GM21526 (cell line): ENCODE data around the gene TCN2.

ENCODE experiments used
- ATAC-seq: cut with Tn5 transposase; IDR thresholded peaks from one replicate; pipeline ENCODE4 v1.9.1; 2021; ENCODE audit warnings: moderate library complexity; ENCODE audit not compliant: unreplicated experiment, low FRiP score

TCN2 gene

GRCh38 chr22:30640839-30641430 is 34.0 kb downstream of the TCN2 start:
- ATAC-seq = no peak

DNA sequence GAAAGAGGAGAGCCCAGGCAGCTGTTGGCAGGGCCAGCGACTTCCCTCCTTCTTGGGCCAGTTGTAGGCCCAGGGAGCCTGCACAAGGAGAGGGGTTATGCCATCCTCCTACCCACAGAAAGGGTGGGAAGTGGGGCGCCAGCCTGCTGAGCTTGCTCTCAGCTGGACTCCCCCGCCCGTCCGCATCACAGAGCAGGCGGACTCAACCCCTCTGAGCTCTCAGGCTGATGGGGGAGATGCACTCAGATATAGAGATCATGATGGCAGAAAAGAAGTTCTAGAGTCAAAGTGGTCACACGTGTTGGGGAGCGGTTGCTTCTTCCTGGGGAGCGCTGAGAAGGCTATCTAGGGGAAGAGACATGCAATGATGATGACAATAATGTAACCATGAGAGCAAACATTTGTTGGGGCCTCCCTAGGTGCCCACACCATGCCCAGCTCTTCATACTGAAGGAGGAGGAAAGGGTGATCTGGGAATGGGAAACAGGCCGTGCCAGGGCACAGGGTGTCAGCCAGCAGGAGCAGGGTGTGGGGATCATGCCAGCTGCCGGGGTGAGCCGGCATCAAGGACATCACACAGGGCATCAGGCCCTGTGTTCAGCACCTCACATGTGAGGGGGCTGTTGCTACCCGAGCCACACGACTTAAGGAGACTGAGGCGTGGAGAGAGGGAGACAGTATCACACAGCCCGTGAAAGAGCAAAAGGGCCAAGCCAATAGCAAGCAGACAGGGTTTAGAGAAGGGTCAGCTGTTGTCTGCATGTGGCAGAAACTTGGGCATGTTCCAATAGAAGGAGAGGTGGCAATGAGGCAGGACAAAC is 36.3 kb downstream of the TCN2 start:
- ATAC-seq = no peak

DNA sequence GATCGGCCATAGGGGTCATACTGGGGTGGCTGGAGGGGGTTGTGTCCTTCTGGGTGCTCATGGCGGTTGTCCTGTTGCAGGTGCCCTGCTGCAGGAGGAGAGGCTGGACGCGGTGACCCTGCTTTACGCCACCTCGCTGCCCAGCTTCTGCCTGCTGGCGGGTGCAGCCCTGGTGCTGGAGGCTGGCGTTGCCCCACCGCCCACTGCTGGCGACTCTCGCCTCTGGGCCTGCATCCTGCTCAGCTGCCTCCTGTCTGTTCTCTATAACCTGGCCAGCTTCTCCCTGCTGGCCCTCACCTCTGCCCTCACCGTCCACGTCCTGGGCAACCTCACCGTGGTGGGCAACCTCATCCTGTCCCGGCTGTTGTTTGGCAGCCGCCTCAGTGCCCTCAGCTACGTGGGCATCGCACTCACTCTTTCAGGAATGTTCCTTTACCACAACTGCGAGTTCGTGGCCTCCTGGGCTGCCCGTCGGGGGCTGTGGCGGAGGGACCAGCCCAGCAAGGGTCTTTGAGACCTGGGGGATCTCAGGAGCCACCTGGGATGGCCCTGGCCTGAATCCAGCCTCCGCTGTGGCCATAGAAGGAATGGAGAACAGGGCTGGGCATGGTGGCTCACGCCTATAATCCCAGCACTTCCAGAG is 39.7 kb downstream of the TCN2 start:
- no peak for ATAC-seq

DNA sequence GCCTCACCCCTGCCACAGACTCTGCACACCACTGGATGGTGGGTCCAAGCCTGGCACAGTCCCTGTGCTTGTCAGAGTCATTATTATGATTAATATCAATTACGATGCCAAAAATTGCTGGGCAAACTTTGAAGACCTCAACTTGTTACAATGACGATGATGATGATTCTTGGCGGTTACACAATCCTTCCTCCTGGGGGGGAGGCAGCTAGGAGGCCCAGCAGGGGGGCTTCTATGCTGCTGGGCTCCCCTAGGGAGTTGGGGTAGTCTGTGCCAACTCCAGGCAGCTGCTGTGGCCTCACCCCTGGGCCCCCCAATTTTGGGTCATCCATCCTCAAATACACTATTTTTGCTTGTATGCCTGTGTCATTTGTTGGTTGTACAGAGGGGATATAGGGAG is 40.6 kb downstream of the TCN2 start:
- no peak for ATAC-seq

DNA sequence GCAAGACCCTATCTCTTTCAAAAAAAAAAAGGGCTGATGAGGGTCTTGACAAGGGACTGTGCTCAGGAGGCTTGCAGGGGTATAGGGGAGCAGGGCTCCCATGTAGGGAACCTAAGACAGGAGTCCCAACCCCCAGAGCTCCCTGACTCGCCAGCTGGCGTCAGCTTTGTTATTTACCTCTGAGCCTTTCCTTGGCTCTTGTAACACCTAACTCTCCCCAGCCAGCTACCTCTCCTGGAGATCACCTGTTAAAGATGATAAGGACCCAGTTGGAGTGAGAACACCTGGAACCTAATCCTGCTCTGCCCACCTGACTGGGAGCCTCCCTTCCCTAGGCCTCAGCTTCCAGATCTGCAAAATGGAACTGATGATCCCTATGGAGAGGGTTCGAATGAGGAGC is 41.9 kb downstream of the TCN2 start:
- ATAC-seq = no peak

GRCh38 chr22:30649430-30650007 is 42.5 kb downstream of the TCN2 start:
- no peak for ATAC-seq

GRCh38 chr22:30650508-30651116 is 43.6 kb downstream of the TCN2 start:
- no peak for ATAC-seq

- no peak for ATAC-seq
Measured at GRCh38 chr22:30652852-30653251, 45.9 kb downstream of the TCN2 start.

GRCh38 chr22:30654361-30654760 is 47.4 kb downstream of the TCN2 start:
- no peak for ATAC-seq

DNA sequence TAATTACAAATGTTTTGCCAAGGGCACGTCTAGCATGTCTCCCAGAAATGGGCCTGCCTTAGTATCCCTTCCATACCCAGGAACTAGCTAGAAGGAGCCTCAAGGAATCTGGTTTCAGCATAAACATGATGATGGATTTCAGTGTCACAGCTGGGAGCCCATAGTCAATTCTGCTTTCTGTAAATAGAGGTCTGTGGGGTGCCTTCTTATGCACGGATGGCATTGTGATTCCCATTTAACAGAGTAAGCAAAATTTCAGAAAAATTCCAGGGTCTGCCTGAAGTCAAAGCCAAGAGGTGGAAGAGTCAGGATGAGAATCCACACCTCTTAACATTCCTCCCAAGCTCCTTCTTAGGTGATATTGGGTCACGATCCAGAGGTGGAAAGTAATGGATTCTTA is 48.6 kb downstream of the TCN2 start:
- ATAC-seq = no peak

DNA sequence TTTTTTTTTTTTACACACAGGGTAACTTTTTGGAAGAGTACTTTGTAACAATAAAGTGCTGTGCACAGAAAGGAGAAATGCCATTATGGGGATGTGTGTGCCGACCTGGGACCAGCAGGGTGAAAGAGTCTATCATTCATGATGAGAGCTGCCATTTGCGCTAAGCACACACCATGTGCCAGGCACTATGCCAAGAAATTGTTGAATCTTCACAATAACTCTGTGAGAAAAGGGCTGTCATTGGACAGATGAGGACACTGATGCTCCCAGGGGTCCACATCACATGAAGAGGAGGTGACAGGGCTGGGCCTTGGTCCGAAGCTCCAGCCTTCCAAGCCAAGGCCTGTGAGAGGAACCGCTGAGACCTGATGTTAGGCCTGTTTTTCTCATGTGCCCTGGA is 55.1 kb downstream of the TCN2 start:
- no peak for ATAC-seq

DNA sequence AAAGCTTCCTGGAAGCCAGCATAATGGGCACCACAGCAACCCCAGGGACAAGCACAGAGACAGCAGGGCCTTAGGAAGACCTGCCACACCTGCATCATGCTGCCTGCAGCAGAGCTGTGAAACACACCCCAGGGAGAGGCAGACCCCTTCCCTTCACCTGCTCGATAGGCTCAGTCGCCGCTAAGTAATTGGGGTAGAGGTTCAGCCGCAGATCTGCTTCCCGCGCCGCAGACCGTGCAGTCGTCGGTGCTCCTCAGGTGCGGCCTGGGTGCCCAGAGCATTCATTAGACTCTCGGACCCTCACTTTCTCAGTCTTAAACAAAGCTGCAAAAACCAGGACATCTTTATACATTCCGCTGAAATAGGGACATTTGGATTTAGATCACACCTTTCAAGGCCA is 57.8 kb downstream of the TCN2 start:
- ATAC-seq = no peak

GRCh38 chr22:30665266-30665665 is 58.3 kb downstream of the TCN2 start:
- ATAC-seq = no peak

DNA sequence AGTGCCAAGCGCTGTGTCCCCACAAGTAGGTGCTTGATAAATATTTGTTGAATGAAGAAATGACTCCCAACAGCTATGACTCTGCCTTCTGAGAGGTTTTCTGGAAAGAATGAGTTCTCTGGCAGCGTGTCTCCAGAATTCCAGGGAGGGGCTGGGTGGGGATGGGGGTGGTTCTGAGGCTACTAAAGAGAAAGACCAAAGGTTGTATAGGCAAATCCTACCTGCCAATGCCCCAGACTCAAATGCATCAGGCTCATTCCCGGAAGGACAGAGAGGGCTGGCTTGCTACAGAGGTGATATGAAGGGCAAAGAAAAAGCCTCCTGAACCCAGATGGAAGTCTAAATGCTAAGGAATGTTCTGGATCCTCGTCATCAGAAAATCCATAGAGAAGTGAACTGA is 58.8 kb downstream of the TCN2 start:
- ATAC-seq = no peak

- ATAC-seq = no peak
Measured at GRCh38 chr22:30667107-30667493, 60.1 kb downstream of the TCN2 start.

DNA sequence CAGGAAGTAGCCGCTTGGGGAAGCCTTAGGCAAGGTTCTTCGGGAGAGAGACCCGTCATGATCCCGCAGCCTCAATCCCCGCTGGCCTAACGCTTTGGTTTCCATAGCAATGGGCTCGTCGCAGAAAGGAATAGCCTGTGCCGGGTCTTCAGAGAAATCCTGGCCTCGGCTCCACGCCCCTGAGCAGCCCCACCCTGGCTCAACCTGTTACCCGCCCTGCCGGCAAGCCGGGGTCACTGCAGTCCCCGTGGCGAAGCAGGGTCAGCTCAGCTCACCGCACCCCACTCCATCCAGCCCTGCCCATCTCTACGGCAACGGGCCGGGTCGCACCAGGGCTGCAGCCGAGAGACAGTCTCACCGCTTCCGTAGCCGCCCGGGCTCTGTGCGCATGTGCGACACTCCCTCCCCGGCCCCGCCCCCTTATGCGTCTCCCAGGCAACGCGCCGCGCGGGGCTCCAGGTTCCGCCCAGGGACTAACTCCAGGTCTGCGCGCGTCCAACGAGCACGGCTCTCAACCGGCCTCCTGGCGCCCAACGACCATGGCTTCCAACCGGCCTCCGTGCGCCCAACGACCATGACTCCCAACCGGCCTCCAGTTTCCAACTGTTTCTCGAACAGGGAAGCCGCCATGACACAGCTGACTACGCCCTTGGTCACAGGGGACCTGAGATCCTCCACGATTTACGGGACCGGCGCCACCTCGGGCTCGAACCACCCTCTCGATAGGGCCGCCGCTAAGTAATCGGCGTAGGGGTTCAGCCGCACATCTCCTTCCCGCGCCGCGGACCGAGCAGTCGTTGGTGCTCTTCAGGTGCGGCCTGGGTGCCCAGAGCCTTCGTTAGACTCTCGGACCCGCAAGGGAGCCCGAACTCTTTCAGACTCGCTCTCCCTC is 60.8 kb downstream of the TCN2 start, which contains the start of gene DUSP18:
Gene DUSP18 (minus strand): TSS at position 382 of the 892 bp plus-strand sequence. CDS start 3,872 bp downstream, outside the sequence.
- peak; percentile 82 for ATAC-seq

- no peak for ATAC-seq
Measured at GRCh38 chr22:30668386-30668710, 61.4 kb downstream of the TCN2 start.

GRCh38 chr22:30671071-30671470 is 64.1 kb downstream of the TCN2 start:
- no peak for ATAC-seq

DNA sequence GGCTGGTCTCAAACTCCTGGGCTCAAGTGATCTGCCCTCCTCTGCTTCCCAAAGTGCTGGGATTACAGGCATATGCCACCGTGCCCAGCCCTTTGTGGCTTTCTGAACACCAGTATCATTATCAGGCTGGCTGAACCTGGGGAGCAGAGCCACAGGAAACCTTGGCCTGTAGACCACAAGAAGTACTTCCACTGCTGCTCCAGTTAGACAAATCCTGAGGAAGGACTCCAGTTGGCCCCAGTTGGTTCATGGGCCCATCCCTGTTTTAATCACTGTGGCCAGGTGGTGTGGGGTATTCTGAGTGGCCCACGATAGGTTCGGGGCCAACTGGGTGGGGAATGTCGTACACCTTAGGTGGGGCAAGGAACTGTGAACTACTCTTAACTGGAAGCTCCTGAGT is 66.2 kb downstream of the TCN2 start:
- ATAC-seq = no peak

- no peak for ATAC-seq
Measured at GRCh38 chr22:30674482-30674881, 67.5 kb downstream of the TCN2 start.
